GM19238 (cell line): ENCODE results near the gene CBLN1.
"Not testable (repeated sequence)": the region's sequence is repeated elsewhere in the genome, so short reads cannot be mapped to it uniquely, and the experiment has no call there.

Source experiments
- DNase-seq: peaks from one replicate; pipeline ENCODE4 v3.0.0; 2011; ENCODE audit warnings: low spot score; ENCODE audit not compliant: insufficient read length

The CBLN1 gene

DNA sequence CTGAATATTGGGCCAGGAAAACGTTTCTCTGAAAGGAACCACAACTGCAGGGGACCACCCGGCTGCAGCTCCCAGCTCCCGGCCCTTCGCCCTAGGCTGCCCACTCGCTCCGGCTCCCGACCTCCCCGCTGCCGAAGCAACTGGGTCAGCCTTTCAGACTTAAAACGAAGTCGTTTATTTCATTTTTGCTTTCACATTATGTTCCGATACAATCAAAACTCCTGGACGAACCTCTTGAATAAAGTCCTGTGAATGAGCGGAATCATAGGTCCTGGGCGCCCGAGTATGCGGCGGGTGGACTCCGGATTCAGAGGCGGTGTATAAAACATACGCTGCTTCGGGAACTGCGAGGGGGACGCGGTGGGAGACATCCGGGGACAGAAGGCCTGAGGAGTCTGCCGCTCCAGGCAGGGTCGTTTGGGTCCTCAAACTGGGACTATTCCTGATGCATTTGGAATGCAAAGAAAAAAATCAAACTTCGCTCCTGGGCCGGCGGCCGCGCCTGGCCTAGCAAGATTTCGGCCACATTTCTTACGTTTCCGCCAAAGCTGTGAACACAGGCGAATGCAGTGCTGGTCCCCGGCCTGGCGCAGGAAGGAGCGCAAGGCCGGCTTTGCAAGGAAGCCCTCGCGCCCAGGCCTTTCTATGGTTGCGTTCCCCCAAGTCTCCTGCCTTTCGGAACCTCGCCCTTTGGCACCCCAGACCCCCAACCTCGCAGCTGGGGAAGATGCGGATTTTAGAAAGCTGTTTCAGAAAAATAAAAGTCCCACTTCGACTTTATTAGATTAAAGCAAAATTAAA, 3.7 kb downstream of the CBLN1 start:
- no peak for DNase-seq

DNA sequence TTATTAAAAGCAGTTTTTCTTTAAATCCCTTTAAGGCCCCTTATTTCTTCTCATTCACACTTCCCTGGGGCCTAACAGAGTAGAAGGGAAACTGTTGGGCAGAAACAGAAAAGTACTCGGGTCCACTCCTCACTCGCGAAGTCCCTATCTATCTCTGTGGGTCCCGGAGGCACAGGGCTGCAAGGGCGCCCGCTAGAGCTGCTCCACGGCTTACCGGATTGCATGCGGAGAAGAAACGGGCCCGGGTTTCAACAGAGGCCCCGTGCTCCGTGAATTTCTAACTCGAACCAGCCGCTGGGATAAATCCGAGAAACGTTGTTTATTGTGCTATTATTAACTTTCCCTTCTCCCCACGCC, 4.3 kb downstream of the CBLN1 start:
- no peak for DNase-seq

DNA sequence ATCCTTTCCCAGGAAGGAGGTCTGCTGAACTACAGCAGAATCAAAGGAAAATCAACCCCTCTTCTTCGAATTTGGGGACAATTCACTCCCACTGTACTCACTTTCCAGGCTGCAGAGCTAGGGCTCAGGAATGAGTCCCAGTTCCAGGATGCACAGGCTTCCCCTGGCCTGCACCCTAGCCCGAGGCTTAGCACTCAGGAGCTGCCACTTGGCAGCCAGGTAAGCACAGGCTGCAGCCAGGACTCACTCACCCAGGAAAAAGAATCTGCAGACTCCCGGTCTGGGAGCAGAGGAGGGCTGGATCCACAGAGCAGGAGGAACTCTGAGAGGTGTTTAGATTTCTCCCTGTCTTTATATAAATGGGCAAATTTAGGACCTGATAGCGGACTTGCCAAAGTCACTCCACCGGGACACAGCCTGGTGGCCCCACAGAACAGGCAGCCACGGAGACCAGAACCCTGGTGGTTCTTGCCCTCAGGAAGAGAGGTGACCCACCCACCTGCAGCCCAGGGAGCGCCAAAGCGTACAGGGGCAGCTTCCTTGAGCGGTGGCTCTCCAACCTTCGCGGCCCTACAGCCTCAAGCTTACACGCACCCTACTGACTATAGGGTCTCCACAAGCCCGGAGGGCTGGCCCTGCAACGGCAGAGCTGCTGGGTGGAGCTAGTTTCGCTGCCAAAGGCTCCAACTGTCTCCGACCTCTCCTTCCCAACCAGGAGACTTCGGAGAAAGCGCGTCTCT, 4.8 kb downstream of the CBLN1 start:
- no peak for DNase-seq

DNA sequence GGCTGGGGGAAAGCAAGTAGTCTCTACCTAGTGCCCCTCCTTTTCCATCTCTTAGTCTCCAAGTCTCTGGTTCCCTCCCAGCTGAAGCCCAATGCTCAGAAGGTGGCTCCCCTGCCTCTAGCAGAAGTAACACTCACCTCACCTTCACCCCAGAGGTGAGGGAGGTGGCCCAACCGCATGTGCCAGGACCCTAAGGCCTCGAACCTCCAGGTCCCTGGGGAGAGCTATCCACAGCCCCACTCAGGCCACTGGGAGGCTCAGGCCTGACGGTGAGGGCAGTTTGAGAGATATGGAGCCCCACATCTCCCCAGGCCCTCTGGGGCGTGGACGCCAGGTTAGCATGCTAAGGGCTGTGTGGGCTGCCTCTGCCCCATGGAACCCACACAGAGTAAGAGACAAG, 5.8 kb downstream of the CBLN1 start:
- no peak for DNase-seq

DNA sequence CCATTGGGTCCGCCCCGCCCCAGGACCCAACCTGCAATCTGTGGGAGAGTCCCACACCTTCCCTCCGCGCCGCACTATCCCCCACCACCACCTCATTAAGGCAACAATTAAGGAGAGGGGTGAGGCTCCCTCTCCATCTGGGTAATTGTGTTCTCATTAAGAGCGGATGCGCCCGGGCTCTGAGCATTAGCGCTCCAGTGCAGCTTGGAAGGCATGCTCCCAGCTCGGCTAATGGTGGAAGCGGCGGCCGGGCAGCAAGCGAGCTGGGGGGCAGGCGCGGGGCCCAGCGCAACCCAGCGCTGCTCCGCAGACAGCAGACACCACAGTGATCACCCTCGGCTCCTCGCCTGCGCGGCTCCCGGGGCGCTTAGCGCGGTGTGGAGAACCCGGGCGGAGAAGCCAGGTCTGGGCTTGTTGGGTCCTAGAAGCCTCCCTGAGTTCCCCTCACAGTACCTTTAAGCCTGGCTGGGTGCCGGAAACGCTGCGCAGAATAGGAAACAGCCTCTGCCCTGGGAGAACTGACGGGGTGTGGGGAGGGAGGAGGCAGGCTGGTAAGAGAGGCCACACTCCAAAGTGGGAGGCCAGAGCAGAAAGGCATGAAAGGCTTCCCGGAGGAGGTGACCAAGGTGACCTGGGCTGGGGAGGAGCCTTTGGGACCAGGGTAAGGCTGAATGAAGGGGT, 6.4 kb downstream of the CBLN1 start:
- no peak for DNase-seq

DNA sequence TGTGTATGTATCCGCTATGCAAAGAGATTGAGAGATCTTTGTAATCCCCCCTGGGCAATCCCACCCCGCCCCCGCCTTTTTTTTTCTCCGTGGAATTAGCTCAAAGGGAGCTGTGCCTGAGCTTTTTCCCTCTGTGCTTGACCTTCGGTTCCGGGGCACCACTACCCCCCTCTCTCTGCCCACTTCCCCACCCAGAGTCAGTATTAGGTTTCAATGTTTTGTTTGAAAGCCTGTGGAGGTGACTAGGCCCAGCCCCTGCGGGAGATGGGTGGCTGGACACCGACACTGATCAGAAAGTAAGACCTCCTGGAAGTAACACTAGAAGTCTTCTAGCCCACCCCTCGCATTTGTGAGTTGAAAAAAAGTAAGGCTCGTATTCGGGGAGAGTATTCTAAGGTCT, 7.0 kb downstream of the CBLN1 start:
- no peak for DNase-seq

DNA sequence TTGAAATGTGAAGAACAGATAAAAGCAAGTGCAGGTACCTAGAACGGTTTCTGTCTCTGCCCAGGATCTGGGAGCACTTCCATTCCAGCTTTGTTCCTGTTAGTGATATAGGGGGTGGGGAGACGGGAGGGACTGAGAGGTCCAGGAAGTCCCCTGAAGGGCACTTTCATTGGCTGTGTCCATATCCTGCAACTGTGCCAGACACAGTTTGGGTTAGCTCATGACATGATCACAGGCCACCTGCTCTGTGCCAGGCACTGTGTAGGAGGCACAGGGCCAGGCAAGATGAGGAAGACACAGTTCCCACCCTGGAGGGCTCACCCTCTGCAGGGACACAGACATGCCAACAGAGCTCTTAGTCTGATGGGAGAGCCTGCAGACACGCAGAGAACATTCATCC, 7.9 kb downstream of the CBLN1 start:
- no peak for DNase-seq

DNA sequence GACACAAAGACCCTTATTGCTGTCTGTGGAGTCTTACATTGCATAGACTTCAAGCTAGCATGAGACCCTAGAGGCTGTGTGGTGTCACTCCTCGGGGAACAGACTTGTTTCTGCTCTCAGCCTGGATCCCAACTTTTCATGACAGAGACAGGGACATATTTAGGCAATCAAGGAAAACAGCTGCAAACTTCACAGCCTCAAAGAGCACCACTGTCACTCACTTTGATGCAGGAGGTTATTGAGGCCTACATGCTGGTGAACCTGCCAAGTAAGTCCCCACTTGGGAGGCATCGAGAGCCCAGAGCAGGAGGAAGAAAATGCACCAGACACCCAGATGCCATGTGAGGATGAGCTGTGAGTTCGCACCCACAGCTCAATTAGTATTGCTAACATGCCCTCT, 10.3 kb downstream of the CBLN1 start:
- no peak for DNase-seq

DNA sequence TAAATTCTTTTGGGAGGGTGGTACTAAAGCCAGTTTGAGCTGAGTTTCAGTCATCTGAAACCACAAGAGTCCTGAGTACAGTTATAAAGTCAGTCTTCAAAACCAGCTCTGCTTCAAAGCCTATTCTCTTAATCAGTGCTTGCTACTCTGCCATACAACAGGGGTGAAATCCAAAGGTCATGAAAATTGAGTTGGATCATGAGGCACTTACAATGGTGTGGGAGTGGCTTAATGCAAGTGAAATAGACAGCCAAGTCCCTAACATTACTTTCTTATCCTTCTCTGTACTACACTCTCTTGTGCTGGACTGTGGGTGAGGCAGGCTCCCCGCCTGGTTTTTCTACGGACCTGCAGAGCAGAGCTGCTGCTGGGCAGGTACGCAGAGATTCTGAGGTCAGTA, 12.4 kb downstream of the CBLN1 start:
- DNase-seq = no peak

DNA sequence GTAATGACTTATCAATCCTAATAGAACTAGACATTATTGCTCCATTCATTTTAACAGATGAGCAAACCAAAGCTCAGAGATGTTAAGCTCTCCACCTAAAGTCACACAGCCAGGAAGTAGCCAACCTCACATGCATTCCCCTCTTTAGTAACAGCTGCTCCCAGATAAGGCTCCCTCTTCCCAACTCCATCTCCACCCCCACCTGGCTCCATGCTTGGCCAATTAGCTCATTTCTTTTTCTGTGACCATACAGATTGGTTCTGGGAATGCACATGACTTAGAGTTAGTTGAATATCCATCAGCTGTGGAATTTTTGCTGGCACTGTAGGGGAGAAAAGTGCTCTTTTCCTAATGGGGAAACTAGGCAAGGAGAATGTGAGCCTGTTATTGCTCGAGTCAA, 13.0 kb downstream of the CBLN1 start:
- DNase-seq = no peak

DNA sequence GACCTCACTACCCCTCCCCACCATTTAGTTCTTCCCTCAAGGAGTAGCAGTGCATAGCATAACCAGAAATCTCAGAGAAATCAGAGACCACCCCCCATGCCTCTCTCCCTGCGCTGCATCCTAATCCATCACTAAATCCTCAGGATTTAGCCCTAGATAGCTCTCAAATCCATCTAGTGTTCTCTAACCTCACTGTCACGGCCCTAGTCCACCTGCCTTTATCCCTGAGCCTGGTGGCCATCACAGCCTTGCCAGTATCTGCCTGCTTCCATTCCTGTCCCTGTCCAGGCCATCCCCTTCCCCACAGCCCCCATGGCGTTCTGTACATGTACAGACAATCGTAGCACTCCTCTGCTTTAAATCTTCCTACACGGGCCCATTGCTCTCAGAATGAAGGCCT, 19.1 kb downstream of the CBLN1 start:
- no peak for DNase-seq

DNA sequence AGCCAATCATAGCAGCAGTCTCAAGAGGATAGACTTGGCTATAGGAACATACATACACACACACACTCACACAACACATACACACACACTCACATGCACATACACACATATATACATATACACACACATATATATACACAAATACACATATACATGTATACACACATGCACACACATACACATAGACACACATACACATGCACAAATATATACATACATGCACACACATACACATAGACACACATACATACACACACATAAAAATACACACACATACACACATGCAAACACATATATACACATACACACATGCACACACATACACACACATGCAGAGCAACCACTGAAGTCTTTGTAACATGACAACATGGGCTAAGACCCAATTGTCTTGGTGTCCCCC, 19.7 kb downstream of the CBLN1 start:
- DNase-seq = no peak

DNA sequence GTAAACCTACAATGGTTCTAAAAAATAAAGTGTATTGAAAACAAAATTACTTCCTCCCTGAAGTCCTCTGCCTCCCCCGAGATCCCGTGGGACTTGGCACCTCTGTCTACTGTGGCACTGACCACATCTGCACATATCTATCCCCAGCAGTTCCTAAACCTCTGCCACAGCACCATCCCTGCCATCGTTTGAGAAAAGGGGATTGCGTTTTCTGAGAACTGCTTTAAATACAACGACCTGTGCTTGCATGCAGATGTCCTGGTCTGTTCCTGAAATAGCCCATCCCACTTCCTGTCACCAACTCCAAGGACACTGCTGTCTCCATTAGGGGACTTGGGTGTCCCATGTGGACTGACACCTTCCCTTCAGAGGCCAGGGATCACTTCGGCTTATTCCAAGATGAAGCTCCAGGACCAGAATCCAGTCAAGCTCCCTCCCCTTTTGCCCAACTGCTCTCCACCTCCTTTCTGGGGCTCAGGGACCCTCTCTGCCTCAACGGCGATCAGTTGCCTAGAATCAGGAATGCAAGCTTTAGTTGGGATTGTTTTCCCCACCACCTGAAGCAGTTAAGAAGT, 20.6 kb downstream of the CBLN1 start:
- no peak for DNase-seq

DNA sequence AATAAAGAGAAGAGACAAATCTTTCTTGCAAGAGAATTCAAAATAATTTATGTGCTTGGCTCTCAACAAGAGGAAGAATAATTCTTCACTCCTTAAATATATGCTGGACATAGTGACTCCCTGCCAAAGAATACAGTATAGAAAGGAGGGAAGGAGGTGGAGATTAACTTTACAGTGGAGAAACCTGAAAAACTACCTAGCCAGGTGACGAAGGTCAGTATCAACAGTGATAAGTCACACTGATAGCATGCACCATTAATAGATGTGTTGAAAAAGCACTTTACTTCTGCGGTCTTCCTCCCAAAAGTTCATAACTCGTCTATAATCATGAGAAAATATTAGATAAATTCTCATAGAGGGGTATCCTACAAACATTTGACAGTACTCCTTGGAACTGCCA, 21.4 kb downstream of the CBLN1 start:
- no peak for DNase-seq

DNA sequence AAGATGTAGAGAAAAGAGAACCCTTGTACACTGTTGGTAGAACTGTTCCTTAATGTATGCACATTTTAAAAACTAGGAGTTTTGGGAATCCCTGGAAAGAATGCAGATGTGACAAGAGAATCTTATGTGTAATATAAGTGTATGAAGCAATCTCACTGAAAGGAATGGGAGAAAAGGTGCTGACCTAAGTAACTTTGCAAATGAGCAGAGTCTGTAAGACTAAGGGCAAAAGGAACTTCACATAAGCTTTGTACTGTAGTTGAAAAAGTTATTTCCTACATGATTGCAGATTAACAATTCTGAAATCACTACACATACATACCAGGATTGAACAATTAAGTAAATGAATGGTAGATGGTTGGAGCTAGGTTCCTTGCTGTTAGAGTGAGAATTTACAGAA, 22.3 kb downstream of the CBLN1 start:
- no peak for DNase-seq

DNA sequence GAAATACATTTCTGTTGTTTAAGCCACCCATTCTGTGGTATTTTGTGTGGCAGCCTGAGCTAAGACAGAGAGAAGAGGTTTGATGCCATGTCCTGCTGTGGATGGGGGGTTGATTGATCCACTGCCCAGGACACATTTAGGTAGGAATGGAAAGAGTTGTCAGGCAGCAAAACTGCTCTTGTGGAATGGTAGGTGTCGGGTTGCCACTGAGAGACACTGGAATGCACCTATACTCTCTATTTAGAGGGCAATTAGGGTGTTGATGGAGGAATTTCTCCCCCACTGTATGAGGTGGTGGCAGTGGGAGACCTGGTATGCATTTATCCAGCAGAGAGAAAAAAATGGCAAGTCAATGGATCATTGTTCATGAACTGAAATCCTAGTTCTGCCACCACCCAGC, 30.9 kb downstream of the CBLN1 start:
- DNase-seq = no peak

DNA sequence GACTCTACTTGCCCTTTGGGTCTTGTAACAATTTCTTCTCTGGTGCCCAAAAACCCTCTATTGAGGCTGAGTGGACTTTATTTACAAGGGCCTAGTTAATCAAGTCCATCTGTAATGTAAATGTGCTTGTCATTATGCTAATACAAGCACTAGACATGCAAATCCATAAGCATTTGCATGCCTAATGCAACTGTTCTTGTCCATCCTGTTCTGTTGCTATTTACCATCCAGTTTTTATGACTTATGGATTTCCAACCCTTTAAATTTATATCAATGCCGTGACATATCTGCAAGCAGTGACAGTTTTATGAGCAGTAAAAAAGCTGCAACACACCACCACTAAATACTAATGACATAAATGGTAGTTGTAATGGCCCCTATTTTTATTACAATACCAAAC, 33.4 kb downstream of the CBLN1 start:
- DNase-seq = no peak

DNA sequence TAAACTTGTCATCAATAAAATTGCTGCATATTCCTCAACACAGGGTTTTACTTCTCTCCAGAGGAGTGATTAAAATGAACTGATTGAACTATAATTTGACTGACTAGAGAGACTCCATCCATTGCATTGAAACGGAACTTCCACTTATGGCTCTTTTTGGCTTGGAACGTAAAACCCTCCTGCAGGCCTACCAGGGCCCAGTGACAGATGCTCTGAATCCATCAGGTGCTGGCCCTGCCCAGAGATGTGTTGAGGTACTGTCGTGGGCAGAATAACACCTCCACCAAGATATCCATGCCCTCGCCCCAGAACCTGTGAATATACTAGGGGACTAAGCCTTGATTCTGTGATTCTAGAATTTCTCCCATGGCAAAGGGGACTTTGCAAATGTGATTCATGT, 45.4 kb downstream of the CBLN1 start:
- DNase-seq = no peak

DNA sequence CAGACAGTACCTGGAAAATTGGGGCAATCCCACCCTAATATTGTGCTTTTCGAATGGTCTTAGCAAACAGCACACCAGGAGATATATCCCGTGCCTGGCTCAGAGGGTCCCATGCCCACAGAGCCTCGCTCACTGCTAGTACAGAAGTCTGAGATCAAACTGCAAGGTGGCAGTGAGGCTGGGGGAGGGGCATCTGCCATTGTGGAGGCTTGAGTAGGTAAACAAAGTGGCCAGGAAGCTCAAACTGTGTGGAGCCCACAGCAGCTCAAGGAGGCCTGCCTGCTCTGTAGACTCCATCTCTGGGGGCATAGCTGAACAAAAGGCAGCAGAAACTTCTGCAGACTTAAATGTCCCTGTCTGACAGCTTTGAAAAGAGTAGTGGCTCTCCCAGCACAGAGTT, 53.3 kb downstream of the CBLN1 start:
- DNase-seq = not testable (repeated sequence)
